Measurements from ENCODE around the gene PDZRN3.

The PDZRN3 gene

DNA sequence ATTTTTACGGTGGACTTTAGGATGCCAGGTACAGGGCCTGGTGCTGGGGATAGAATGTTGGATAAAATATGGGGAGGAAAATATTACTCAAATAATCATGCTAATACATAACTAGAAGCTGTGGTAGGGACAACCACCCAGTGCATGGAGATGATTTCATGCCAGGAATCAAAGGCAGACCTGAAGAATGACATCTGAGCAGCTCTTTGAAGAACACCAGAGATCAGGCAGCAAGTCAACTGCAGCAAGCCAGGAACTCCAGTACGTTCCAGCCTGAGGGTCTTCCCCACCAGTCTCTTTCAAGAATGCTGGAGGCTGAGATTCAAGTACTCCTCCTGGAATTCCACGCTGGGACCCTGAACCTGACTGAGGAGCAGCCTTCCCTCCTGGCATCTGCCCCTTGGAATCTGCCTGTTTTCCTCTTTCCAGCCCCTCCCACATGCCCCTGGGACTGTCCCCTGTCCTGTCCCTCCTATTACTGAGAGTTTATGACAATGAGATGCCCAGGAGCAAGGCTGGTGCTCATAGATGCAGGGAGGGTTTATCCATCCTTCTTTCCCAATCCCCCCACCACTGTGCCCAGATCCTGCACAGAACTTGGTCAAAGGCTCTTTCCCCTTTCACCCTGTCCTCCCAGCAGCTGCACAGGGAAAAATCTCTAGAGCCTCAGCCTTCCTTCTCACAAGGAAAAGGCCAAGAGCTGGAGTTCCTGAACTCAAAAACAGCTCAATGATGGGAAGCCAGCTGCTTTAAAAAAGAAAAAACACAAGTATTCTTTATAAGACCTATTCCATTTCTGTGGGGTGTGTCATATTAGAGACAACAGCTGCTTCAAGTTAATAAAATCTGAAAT, 68.0 kb downstream of the PDZRN3 start:
- DNase-seq (ENCODE audit: low spot score) = no peak

DNA sequence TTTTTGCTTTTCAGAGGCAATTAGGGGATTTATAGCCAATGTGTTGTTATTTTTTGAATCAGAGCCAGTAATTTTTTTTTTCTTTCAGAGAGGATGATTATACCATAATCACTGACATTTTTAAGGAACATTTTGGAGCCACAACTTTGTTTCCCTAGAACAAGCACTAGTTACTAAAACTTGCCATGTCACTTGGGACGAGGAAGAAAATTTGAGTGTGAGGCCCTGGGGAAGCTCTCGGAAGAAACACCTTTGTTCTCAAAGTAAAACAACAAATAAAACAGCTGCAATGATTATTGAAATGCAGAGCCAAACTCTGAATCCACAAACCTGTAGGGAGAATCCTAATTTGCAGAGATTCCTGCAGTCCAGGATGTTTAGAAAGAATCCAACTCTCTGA, 69.7 kb downstream of the PDZRN3 start:
- no peak for DNase-seq (ENCODE audit: low spot score)

DNA sequence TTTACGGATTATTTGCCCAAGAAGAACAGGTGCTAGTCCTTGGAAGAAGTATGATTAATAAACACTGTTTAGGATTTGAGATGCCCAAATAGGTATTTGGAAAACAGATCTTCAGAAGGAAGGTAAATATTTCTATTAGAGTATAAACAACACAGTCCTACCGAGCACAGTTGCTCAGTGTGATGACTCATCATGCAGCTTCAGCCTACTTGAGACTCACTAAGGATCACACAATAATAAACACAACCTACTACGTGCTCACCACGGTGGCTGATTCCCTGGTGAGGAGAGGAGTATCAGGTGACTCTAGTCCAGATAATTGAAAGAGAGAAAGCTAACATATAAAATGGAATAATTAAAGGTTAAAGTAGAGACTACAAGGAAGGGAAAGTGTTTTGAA, 72.0 kb downstream of the PDZRN3 start:
- no peak for DNase-seq (ENCODE audit: low spot score)

DNA sequence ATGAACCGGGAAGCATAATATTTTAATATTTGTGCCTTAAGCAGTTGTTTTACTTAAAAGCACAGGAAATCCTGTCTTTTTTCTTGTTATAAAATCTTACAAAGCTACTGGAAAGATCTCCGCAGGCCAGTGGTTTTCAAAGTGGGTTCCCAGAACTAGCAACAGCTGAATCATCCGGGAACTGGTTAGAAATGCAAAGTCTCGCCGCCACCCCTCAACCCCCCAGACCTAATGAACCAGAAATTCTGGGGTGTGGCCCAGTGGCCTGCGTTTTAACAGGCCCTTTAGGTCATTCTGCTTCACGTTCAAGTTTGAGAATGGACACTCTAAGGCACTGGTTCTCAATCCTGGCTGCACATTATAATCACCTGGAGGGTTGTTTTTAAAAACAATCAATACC, 74.7 kb downstream of the PDZRN3 start:
- no peak for DNase-seq (ENCODE audit: low spot score)

DNA sequence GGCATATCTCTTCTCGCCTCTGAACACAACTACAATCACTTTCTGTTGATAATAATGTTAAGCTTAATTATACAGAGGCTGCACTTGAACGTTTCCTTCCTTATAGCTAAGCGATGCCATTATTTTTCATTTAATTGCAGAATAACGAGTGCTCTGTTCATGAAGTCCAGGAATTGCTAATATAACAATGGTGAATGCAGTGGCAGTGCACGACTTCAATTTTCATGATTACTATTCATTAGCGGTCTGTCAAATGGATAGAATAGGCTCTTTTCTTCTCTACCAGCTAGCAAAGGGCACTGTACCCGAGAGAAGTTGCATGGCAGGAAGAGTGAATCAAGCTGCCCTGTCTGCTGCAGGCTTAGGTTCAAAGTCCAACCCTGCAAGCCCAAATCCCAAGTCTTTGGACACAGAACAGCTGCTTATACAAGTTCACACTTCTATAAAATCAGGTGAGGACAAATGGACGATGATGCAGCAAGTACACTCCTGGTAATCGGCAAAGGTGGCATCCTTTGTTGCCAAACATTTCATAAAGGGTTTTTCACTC, 75.6 kb downstream of the PDZRN3 start:
- no peak for DNase-seq (ENCODE audit: low spot score)

DNA sequence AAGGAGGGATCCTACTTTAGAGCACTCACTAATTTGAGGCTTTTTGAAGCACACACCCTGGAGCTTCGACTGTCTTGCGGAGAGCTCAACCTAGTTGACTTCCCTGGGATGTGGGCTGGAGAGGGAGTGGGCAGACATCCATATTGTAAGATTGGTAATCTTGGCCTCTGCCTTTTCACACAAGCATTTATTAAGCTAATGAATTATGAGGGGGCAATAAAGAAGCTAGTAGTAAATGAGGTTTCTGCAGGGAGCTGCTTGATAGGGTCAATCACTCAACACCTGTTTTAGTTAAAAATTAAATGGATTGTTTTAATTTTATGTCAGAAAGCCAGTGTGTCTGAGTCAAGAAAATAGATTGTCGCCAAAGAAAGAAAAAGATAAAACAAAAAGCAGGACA, 76.3 kb downstream of the PDZRN3 start:
- DNase-seq (ENCODE audit: low spot score) = no peak

DNA sequence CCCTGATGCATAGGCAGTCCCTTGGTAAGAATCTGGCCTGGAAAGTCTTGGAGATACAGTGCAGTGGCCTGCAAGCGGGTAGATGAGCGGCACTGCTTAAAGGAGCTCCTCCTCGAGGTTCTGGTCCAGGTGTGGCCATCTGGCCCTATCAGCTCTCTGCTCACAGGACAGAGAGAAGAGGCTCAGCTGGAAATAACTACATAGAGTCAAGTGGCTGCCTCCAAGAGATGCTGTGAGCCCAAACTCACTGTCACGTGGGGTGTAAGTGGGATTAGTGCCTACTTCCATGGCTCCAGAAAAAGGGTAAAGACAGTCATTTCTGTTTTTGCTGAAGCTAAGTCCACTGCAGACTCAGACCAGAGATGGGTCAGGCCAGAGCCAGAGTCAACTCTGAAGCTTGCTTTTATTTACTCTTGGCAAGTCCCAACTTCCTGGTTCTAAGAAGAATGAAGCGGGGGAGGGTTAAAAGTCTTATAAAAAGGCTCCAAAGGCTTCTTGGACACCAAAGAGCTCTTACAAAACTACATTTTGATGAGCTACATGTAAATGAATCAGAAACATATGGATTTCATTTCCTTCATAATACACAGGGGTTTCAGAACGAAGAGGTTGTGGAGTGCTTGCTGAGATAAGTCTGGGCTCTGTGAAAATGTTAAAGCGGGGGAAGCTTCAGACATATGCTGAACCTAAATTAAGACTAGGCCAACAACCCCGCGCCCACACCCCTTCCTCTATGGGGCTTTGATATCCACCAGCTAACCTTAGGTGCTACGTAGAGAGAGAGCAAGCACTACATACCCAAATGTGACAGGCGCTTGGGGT, 77.1 kb downstream of the PDZRN3 start:
- no peak for DNase-seq (ENCODE audit: low spot score)

DNA sequence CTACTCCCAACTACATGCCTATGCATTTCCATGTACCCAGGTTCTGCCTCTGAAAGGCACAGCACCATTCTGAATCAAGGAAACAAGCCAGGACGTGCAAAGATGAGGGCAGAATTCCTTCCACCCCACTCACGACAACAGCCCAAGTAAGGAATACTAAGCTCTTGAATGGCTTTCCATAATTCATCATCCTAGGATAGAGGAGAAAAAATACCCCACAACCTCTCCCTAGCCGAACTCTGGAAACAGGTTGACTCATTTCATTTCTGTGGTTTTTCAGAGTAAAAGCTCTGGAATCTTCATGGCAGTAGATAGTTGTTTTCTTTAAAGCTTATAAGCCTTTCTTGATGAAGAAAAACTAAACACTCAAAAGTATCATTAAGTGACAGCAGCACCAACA, 77.8 kb downstream of the PDZRN3 start:
- DNase-seq (ENCODE audit: low spot score) = no peak

DNA sequence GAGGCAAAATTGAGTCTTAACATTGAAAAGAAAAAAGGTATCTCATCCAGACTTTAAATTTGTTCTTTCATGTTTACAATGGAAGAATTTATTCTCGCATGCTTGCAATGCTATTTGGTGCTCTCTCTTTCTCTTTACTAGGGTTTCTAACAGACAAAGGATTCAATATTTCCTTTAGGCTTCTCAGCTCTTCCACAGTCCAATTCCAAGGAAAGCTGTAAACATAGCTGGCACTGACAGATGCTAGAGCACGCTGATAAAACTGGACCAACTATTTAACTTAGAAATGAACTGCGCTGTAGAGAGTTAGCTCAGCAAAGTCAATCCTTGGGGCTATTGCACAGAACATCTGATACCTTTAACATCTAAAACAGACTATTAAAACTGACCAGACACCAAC, 81.3 kb downstream of the PDZRN3 start:
- DNase-seq (ENCODE audit: low spot score) = no peak

DNA sequence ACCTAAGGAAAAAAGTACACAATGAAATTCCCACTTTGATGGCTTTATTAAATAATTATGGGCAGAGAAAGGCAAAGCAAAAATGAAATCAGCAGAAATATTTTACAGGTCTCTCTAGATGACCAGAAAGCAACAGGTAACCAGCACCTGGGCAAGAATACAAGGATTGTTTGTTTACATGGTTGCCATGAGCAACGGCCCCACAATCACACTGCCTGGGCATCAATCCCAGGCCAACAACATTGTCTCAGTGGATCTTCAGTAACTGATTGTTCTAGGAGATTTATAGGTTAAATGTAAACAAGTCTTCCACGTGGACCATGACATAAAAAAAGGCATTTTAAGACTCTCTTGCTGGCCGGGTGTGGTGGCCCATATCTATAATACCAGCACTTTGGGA, 82.6 kb downstream of the PDZRN3 start:
- DNase-seq (ENCODE audit: low spot score) = no peak

DNA sequence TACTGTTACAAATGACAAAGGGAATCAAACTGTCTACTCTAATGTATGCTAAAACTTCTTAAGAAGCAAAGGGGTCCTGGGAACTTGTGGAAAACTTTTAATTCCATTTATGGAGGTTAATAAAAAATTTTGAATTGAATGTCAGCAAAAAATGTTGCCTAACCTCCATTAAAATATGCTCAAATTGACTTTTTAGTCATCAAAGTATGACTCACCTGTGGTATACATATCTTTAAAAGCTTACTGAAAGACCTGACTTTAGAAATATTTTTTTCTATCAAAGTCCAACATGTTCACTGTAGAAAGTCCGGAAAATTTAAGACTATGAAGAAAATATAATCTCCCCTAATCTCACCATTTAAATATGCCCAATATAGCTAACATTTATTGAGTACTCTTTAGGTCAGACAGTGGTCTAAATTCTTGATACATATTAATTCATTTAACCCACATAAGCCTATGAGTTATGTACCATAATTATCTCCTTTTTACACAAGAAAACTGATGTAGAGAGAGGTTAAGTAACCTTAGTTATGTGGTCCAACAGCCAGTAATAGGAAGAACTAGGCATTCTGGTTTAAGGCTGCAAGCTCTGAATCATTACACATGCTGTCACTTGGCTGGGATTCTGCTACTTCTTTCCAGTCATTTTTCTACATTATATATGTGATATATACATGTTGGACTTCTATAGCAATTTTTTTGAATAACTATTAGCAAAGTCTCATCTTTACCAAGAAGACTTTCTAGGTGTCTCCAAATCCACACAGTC, 83.6 kb downstream of the PDZRN3 start:
- DNase-seq (ENCODE audit: low spot score) = no peak

DNA sequence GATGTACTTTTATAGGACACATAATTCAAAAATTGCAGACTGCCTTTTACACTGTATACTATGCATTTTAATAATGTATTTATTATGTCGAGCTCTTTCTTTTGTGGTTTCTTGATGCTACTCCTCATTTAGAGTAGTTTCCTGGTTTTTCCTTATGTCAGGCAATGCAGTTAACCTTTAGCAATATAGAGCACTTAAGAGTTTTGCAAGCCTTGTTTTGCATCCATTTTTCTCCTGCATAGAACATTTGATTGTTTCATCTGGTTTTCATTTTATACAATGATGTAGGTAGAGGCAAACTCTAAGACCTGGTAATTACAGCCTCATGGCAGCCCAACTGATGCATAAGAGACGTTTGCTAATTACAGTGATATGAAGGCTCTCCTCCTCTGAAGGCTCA, 86.3 kb downstream of the PDZRN3 start:
- DNase-seq (ENCODE audit: low spot score) = no peak

DNA sequence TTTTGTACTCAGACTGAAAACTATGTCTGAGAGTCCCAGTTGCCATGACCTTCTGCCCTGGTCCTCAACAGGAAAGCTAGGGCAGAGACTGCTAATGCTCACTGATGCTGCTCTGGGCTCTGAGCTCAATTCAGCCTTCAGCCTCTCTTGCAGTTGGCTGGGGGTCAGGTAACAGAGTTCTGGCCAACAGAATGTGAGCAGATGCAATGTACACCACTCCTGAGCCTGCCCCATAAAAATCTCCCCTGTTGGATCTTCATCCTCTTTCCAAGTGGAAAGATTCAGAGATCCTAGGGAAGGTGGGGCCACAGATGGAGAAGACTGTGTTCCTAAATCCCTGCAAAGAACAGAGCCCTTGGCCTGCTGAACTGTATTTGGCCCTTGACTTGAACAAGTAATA, 87.8 kb downstream of the PDZRN3 start:
- no peak for DNase-seq (ENCODE audit: low spot score)

DNA sequence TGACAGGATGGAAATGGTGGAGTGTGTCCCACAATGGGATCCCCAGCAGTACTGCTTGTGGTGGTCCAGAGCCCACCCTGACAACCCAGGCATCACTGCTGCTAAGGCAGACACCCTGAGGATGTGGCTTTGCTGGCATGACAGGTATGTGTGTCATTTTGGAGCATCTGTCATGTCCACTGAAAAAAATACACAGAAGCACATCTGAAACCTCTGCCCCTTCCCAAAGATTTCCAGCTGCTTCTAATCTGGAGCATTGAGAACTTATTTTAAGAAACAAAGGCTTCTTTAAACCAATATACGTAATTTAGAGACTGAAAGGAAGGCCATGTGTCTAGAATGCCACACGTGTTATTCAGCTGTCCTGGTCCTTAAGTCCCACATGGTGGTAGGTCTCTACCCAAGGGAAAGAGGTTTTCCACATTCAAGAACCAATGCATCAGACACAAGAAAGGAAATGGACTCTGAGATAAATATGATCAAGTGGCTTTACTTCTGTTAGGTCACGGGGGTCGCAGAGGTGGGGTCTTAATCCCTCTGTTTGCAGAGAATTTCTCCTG, 88.3 kb downstream of the PDZRN3 start:
- DNase-seq (ENCODE audit: low spot score) = no peak

DNA sequence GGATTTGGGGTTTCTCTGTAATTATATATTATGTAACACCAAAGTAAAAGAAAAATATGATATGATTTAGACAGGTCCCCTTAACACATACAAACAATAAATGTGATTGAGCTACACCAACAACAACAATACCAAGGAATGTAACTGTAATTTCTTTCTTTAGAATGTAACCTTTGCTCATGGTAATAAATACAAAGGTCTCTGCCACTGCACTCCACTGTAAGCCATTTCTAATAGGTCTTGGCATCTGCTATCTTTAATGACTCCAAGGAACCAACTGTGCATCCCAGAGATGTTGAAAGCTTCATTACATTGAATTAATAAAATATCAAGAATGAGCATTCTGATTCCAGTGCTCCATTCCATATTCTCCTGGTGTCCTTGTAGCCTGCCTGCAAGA, 88.8 kb downstream of the PDZRN3 start:
- no peak for DNase-seq (ENCODE audit: low spot score)

DNA sequence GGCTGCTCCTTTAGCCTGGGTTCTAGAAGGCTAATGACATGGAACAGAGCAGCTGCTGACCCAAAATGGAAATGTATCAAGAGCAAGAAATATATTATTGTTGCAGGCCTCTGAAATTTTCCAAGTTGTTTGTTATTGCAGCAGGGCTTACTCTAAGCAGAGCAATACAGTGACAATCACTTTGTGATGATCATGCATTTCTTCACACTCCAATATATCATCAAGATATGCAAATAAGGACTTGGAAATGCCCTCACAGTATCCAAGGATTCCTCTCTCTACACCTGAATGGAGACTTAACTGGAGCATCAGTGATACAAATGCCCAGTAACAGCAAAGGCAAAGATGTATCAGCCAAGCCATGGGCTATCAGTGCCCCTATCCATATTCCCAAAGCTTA, 89.6 kb downstream of the PDZRN3 start:
- no peak for DNase-seq (ENCODE audit: low spot score)

DNA sequence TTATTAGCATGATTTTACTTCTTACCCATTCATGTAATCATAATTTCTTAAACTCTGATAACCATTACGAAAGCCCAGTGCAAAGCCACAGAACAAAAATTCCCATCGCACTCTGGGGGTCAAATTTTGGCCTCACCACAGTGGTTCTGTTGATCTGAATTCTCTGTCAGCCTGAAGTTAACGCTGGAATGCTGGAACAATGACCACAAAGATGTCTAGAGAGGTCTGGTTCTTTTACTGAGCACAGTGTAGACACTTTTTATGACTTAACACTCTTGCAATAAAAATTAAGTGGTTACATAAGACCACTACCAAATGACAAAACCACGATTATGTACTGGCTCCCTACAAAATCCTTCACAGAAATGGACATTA, 94.7 kb downstream of the PDZRN3 start:
- no peak for DNase-seq (ENCODE audit: low spot score)

DNA sequence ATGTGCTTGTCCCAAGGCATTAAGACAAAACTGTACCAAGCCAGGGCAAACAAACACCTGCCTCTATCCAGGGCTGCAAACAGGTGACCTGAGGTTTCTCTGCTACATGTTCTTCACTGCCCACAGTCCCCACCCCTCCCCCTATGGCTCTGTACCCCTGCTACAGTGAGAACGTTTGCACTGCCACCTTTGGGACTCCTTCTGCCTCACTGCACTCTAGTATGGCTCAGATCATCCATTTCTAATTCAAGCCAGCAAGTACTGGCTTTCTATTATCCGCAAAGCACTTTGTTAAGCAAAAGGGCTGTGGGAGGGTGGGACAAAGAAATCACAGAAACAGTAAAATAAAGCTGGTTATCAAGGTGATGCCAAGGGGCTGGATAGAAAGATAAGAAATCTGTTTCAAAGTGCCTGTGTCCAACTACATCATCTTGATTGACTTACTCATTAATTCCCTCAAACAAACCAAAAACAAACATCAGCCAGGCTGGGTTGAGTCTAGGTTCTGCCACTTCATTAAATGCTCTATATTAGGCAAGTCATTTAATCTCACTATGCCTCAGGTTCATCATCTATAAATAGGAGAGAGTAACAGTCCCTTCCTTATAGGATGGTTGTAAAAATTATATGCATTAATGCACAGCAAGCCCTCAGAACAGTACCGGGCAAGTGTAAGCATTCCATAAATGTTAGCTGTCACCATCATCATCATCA, 95.3 kb downstream of the PDZRN3 start:
- no peak for DNase-seq (ENCODE audit: low spot score)

DNA sequence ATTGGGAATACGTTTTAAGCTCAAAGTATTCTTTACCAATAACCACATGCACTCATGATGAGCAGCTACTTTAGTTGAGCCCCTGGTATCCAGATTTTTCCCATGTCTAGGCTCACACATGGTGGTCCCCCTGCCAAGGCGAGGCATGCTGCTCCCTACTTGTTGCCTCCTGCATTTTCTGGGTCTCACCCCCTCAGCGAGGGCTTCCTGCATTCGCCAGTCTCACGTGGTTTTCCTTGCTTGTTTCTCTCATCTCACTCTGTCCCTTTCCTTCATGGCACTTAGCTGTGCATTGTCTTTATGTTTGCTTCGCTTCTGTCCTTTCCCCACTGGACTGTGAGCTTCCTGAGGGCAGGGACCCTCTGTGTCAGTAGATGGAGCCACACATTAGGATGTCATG, 99.2 kb downstream of the PDZRN3 start:
- DNase-seq (ENCODE audit: low spot score) = no peak

DNA sequence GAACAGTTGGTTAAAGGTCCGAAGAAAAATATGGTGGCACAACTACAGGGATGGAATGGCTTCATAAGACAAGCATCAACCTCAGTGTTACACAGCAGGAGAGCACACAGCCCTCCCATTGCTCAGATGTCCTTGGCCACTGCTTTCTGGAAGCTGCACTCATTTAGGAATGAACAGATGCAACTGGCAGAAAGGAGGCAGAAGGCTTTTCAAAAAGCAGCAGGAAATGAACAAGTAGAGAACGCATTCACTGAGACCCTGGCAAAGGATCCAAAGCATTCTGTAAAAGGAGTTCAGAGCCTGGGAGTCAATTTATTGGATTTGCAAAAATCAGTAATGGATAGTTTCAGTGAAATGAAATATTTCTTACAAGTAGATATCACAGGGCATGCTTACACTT, 101.1 kb downstream of the PDZRN3 start:
- no peak for DNase-seq (ENCODE audit: low spot score)

DNA sequence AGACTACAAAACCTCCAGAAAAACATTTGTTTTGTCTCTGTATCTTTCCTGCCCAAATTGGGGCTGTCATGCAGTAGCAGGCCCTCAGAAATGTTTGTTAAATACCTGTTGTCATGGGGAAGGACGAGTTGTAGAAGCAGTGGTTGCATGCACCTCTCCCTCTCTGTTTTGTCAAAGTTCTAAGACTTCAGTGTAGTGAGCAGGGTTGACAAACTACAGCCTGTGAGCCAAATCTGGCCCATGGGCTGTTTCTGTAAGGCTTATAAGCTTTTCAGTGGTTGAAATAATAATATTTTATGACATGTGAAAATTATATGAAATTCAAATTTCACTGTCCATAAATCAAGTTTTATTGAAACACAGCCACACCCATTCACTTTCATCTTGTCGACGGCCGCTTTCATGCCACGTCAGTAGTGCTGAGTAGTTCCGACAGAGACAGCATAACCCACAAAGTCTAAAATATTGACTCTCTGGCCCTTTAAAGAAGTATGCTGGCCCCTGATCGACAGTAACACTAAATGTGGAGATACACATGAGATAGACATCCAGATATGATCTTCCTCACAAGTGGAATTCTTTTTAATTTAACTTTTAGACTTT, 102.9 kb downstream of the PDZRN3 start:
- DNase-seq (ENCODE audit: low spot score) = no peak

All from CD4-positive, alpha-beta T cell treated with Interleukin-2 at 100 ng/mL for 4 hours (primary cell).